Tibial nerve (tissue), 4 donors: ENCODE data around the gene ICA1. TPM values are rescaled to one million over a fixed set of nuclear protein-coding genes. Genes with fewer than 3 reads are reported as not detected.
A peak's percentile ranks its signal among the peaks of the same experiment; 100 is the strongest.

Experiments used
- DNase-seq, 2 donors: peaks; one replicate each; pipeline ENCODE4 v3.0.0-alpha.2; 2019; ENCODE audit warnings: low spot score in 2 of 2
- H3K27ac ChIP-seq, 4 donors: fragments of 200-600 bp; sonication (generic) in 3 of 4; one replicate each; pipeline ENCODE4 v1.5.1; 2017 to 2019; ENCODE audit warnings: mild to moderate bottlenecking in 1 of 4
- H3K27me3 ChIP-seq, 2 donors: fragments of 200-600 bp; sonication (generic) in 1 of 2; one replicate each; pipeline versions ENCODE4 v1.5.1 to v1.6.0; 2017 to 2019
- H3K36me3 ChIP-seq, 3 donors: fragments of 200-600 bp; sonication (generic); one replicate each; pipeline ENCODE4 v1.5.1; 2018 to 2019
- H3K4me1 ChIP-seq, 4 donors: fragments of 200-600 bp; sonication (generic) in 3 of 4; one replicate each; pipeline ENCODE4 v1.5.1; 2017 to 2019
- H3K4me3 ChIP-seq, 4 donors: fragments of 200-600 bp; sonication (generic) in 3 of 4; one replicate each; pipeline ENCODE4 v1.5.1; 2017 to 2019; ENCODE audit warnings: mild to moderate bottlenecking in 1 of 4, moderate library complexity in 1 of 4
- H3K9me3 ChIP-seq, 4 donors: fragments of 200-600 bp; sonication (generic) in 3 of 4; one replicate each; pipeline ENCODE4 v1.5.1; 2017 to 2019
- EP300 ChIP-seq, 2 donors: sonication (generic); formaldehyde crosslinking; IDR thresholded peaks; one replicate each; pipeline ENCODE4 v1.6.1; 2017; ENCODE audit warnings: antibody characterized with exemption in 2 of 2, mild to moderate bottlenecking in 1 of 2
- POLR2A ChIP-seq, 2 donors: fragments of 450-650 bp; IDR thresholded peaks; one replicate each; pipeline ENCODE4 v1.6.1; 2017; ENCODE audit warnings: antibody characterized with exemption in 2 of 2, mild to moderate bottlenecking in 2 of 2, moderate library complexity in 2 of 2
- WGBS, 2 donors: methylation state at CpG; one replicate each; pipeline ENCODE4 v1.1.5; 2018; 5-methylcytosine and 5-hydroxymethylcytosine counted together
- total RNA-seq, 4 donors: library from RNA; depleted of rRNA; stranded (reverse); fragments of >200 nt; gene quantifications; one replicate each; pipeline ENCODE4 v1.1.0, GENCODE V29; 2016
- TF ChIP-seq, protein P1 (sequence below), 5 experiments: fragments of 200-600 bp in 3 of 5; fragments of 450-650 bp in 2 of 5; sonication (generic) in 3 of 5; IDR thresholded peaks; one replicate each; pipeline ENCODE4 v1.5.1; 2016 to 2019; ENCODE audit warnings: antibody characterized with exemption in 5 of 5, mild to moderate bottlenecking in 3 of 5, moderate library complexity in 2 of 5

ICA1 gene
- total RNA-seq, 4 donors from 2014 or later = 12.8 to 27.3 (median 20.5) TPM

DNA sequence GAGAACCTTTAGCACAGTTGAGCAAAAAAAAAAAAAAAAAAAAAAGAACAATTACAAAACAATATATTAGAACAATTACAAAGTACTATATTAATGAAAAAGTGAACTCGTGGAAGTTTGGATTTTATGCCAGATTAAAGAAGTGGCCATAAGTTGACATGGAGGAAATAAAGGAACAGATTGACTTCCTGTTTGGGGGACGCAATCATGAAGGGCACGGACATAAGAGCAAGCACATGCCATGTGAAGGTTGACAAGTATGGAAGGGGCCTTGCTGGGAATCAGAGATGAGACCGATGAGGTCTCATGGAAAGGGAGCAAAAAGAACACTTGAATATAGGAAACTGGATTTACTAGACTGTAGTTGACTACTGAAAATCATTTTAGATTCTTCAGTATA, 61.7 kb downstream of the ICA1 start:
- 86 to 87% methylated on average over 4 of the region's 4 CpGs for WGBS, 2 donors
- Histone ChIP-seq H3K27ac (no peak overlapping the region), H3K4me1 (peaks cover 0 to 10% (median 0%) of the 10 kb centered on the region in 4 donors), H3K27me3 (no peaks in the 10 kb centered on the region), H3K36me3 (no peaks in the 10 kb centered on the region), H3K9me3 (no peaks in the 10 kb centered on the region), H3K4me3 (no peak overlapping the region)
- TF ChIP-seq POLR2A (IDR thresholded peaks at IDR 0.05) (no peak), EP300 (IDR thresholded peaks at IDR 0.05) (no peak)
- TF ChIP-seq, protein P1, sequence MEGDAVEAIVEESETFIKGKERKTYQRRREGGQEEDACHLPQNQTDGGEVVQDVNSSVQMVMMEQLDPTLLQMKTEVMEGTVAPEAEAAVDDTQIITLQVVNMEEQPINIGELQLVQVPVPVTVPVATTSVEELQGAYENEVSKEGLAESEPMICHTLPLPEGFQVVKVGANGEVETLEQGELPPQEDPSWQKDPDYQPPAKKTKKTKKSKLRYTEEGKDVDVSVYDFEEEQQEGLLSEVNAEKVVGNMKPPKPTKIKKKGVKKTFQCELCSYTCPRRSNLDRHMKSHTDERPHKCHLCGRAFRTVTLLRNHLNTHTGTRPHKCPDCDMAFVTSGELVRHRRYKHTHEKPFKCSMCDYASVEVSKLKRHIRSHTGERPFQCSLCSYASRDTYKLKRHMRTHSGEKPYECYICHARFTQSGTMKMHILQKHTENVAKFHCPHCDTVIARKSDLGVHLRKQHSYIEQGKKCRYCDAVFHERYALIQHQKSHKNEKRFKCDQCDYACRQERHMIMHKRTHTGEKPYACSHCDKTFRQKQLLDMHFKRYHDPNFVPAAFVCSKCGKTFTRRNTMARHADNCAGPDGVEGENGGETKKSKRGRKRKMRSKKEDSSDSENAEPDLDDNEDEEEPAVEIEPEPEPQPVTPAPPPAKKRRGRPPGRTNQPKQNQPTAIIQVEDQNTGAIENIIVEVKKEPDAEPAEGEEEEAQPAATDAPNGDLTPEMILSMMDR (IDR thresholded peaks at IDR 0.05) = no peak
- no peak for DNase-seq

DNA sequence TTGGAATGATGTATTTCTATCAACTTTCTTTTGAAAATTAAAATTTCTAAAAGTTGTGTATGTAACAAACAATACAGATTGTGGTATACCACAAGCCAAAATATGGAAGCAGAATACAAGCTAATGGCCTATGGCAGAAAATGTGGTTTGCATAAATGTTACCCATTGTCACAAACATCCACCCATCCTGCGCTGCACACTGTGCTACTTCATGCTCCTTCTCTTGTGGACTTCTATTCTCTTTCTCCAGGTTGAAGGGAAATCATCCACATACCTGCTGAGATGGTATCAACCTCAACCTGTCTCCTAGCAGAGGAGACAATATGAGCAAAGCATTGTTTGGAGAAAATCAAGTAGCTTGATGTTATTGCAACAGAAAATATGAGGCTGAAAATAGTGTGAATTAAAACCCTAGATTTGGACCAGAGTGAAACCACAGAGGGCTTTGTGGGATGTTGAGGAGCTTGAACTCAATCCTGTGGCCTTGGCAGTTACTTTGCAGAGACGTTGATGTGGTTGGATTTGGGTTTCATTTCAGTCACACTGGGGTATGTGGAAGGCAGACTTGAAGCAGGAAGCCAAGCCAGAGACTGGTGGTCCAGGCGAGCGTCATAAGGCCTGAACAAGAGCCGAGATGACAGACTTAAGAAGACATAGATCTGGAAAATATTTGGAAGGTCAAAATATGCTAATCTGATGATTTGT, 63.8 kb downstream of the ICA1 start:
- no peaks in the 10 kb centered on the region for H3K9me3 ChIP-seq
- no peak overlapping the region for H3K27ac ChIP-seq
- H3K4me3 ChIP-seq = no peak overlapping the region
- 90 to 94% methylated on average over 5 of the region's 5 CpGs for WGBS, 2 donors
- no peak for DNase-seq
- no peaks in the 10 kb centered on the region for H3K27me3 ChIP-seq
- no peaks in the 10 kb centered on the region for H3K36me3 ChIP-seq
- TF ChIP-seq POLR2A (IDR thresholded peaks at IDR 0.05) = no peak
- TF ChIP-seq, protein P1 (IDR thresholded peaks at IDR 0.05) = no peak
- no peak for TF ChIP-seq EP300 (IDR thresholded peaks at IDR 0.05)
- H3K4me1 ChIP-seq = peaks cover 0 to 10% (median 0%) of the 10 kb centered on the region in 4 donors

DNA sequence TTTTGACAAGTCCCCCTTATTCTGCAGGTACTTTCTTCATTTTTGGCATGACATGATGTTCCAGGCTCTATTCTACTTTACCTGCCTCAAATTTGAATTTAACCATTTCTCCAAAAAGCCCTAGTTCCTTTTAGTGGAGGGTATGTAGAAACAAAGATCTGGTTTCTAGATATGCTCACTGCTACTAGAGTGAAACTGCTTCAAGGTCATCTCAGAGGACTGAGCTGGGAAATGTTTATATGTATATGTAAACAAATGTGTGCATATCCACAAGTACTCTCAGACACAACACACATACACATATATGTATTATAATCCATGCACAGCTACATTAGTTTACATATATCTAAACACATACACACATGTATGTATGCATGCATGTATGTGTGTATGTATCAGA, 69.1 kb downstream of the ICA1 start:
- H3K27me3 ChIP-seq = no peaks in the 10 kb centered on the region
- no peak for DNase-seq
- no peak overlapping the region for H3K4me3 ChIP-seq
- H3K27ac ChIP-seq = no peak overlapping the region
- no peaks in the 10 kb centered on the region for H3K36me3 ChIP-seq
- H3K9me3 ChIP-seq = no peaks in the 10 kb centered on the region
- TF ChIP-seq POLR2A (IDR thresholded peaks at IDR 0.05) = no peak
- no peak for TF ChIP-seq EP300 (IDR thresholded peaks at IDR 0.05)
- TF ChIP-seq, protein P1 (IDR thresholded peaks at IDR 0.05) = no peak
- peaks cover 0 to 13% (median 0%) of the 10 kb centered on the region in 4 donors for H3K4me1 ChIP-seq

DNA sequence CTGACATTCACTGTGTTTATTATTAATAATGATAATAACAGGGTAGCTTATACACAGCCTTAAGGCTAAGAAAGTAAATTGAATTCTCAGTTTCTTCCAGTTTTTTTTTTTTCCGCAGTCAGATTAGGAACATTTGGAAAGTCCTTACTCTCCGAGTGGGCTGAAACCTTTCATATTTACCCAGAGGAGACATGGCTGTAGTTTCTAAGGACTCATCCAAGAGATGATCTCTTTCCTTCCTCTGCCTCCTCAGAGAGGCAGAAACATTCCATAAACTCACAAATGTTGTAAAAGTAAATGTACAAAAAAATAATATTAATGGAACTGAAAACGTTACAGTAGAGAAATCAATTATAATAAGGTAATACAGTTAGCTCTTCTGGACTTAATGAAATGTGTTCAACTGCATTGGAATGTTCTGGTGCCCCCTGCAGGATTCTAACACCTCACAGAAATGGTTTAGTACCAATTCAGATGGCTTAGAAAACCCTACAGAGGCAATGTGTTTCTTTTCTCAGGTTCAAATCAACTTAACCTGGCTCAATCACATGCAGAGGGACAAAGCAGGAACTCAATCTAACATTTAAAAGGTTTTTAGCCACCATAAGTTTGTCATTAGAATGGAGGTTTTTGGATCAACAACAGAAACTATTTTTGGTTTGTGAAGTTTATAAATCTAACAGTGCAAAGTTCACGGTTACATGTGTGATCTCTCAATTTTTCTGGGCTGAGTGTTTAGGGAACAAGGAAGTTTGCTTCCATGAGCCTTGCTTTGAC, 71.7 kb downstream of the ICA1 start:
- Histone ChIP-seq H3K4me3 (no peak overlapping the region), H3K9me3 (no peaks in the 10 kb centered on the region), H3K27ac (no peak overlapping the region), H3K36me3 (no peaks in the 10 kb centered on the region), H3K27me3 (no peaks in the 10 kb centered on the region), H3K4me1 (peaks cover 0 to 13% (median 0%) of the 10 kb centered on the region in 4 donors)
- TF ChIP-seq, protein P1 (IDR thresholded peaks at IDR 0.05) = peak; percentile 49 to 70 (median 58)
- TF ChIP-seq POLR2A (IDR thresholded peaks at IDR 0.05) = no peak
- 28% methylated on average over 4 of the region's 4 CpGs for WGBS, 2 donors
- DNase-seq = peak; percentile 21 to 81

DNA sequence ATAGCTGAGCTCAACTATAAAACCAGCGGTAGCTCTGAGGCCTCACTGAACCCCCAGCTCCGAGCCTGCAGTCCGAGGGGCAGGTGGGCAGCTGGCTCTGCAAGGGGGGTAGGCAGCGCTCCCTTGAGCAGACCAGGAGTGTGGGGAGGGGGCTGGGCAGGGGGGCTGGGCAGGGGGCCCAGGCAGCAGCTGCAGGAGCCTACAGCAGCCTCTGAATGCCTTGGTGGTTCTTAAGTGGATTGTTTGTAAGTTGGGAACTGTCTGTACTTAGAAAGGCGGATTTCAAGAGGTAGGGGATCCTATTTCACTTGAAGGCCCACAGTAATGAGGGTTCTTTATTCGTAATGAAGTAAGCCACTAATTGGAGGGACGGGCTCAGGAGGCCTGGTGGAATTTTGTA, 72.3 kb downstream of the ICA1 start:
- Histone ChIP-seq H3K27ac (no peak overlapping the region), H3K9me3 (no peaks in the 10 kb centered on the region), H3K4me3 (no peak overlapping the region), H3K27me3 (no peaks in the 10 kb centered on the region), H3K36me3 (no peaks in the 10 kb centered on the region), H3K4me1 (peaks cover 0 to 13% (median 0%) of the 10 kb centered on the region in 4 donors)
- 82 to 90% methylated on average over 7 of the region's 7 CpGs for WGBS, 2 donors
- no peak for DNase-seq
- TF ChIP-seq, protein P1 (IDR thresholded peaks at IDR 0.05) = no peak
- TF ChIP-seq POLR2A (IDR thresholded peaks at IDR 0.05) (no peak), EP300 (IDR thresholded peaks at IDR 0.05) (no peak)
